Parietal lobe (tissue), 2 donors: ENCODE results near the gene SAG. TPM values are rescaled to one million over a fixed set of nuclear protein-coding genes. Genes with fewer than 3 reads are reported as not detected.
A peak's percentile ranks its signal among the peaks of the same experiment; 100 is the strongest.

ENCODE experiments used
- small RNA-seq: library from RNA; depleted of rRNA; stranded (forward); fragments of <200 nt; gene quantifications from one replicate; pipeline ENCODE3, GENCODE V24; 2014; ENCODE audit warnings: low replicate concordance
- total RNA-seq: library from RNA; depleted of rRNA; stranded (reverse); fragments of >200 nt; gene quantifications from one replicate; pipeline ENCODE4 v1.2.3, GENCODE V29; 2014

SAG gene
- total RNA-seq = 0.63 TPM

GRCh38 chr2:233307565-233307964 is at the start of gene SAG:
Gene SAG (plus strand): TSS chr2:233307816. CDS start chr2:233309190, 1,374 bp downstream.

DNA sequence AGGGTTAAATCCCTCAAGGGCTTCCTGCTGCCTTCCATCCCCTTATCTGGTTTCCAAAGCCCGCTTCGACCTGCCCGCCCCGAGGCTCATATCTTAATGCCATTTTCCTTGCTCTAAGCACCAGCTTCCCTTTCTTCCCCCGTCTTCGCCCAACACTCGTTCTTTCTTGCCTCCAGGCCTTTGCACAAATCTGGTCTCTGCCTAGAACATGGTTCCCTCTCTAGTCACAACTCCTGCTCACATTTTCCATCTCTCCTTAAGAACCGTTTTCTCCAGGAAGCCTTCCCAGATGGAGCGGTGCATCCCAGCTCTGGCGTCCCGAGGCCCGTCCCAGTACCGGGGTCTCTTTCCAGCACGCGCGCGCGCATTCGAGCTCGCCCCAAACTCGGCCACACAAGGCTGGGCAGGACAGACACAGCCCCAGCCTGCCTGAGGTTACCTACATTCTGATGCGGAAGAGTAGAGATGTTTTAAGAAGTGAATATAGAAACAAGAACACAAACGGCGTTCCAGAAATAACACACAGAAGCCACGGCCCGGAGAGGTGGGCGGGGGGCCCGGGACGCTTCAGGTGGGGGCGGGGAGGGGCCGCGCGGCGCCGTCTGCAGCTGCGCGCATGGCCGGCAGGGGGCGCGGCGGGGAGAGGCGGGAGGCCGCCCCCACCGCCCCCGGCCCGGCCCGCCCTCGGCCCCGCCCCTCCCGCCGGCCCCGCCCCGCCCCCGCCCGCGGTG is 46.3 kb downstream of the SAG start, which contains the start of gene DGKD:
Gene DGKD, plus strand, starts transcription at position 726 of the 731 bp plus-strand sequence. CDS start 25 bp downstream, outside the sequence.

Small RNA genes lying within 50 kb of the gene (small RNA-seq; reads per million reads assigned to genes)
- gene RF00019 (not detected), gene SCARNA5 (37.4 reads per million, percentile 93 among the genes with 10 or more reads in this experiment), gene SCARNA6 (14.1 reads per million, percentile 91 among the genes with 10 or more reads in this experiment)

Other genes with a start within 250 kb of the SAG start
- gene INPP5D, start 247.5 kb upstream of the SAG start, total RNA-seq = 8.5 TPM
- gene ATG16L1, start 56.1 kb upstream of the SAG start, total RNA-seq = 59.5 TPM
- gene DGKD, start 46.7 kb downstream of the SAG start, total RNA-seq = 63.5 TPM